Fibroblast of gingiva (primary cell): Measurements from ENCODE around the gene PLEKHM2.
"Not testable (repeated sequence)": the region's sequence is repeated elsewhere in the genome, so short reads cannot be mapped to it uniquely, and the experiment has no call there.

ENCODE experiments used
- DNase-seq: peaks from one replicate; pipeline ENCODE4 v3.0.0-alpha.2; 2011; ENCODE audit warnings: low read depth

PLEKHM2 gene

GRCh38 chr1:15676688-15677661, 7.1 kb upstream of the PLEKHM2 start:
- DNase-seq, result no peak

- peak; percentile 41 for DNase-seq
These were observed 5.5 kb upstream of the PLEKHM2 start for GRCh38 chr1:15678578-15678977.

GRCh38 chr1:15680131-15680530, 4.0 kb upstream of the PLEKHM2 start:
- peak; percentile 84 for DNase-seq

- peak; percentile 95 for DNase-seq
These were observed 3.4 kb upstream of the PLEKHM2 start for GRCh38 chr1:15680561-15681348.

GRCh38 chr1:15681349-15682292, 2.5 kb upstream of the PLEKHM2 start:
- peak; percentile 12 for DNase-seq

GRCh38 chr1:15682936-15683341, 1.2 kb upstream of the PLEKHM2 start:
- DNase-seq, result no peak

GRCh38 chr1:15683345-15684039, 628 bp upstream of the PLEKHM2 start:
- DNase-seq, result no peak

GRCh38 chr1:15684468-15685291, 560 bp downstream of the PLEKHM2 start:
- peak; percentile 16 for DNase-seq

GRCh38 chr1:15685820-15686219, 1.7 kb downstream of the PLEKHM2 start:
- no peak for DNase-seq

- no peak for DNase-seq
These were observed 3.3 kb downstream of the PLEKHM2 start for GRCh38 chr1:15687446-15687845.

GRCh38 chr1:15690317-15690716, 6.2 kb downstream of the PLEKHM2 start:
- DNase-seq, result no peak

GRCh38 chr1:15691434-15692032, 7.4 kb downstream of the PLEKHM2 start:
- no peak for DNase-seq

- DNase-seq, result no peak
These were observed 8.1 kb downstream of the PLEKHM2 start for GRCh38 chr1:15692121-15692682.

- no peak for DNase-seq
These were observed 9.3 kb downstream of the PLEKHM2 start for GRCh38 chr1:15693371-15693770.

- no peak for DNase-seq
These were observed 12.9 kb downstream of the PLEKHM2 start for GRCh38 chr1:15696956-15697521.

- DNase-seq, result no peak
These were observed 14.1 kb downstream of the PLEKHM2 start for GRCh38 chr1:15698201-15698600.

GRCh38 chr1:15699321-15699720, 15.2 kb downstream of the PLEKHM2 start:
- not testable (repeated sequence) for DNase-seq

GRCh38 chr1:15700508-15700907, 16.4 kb downstream of the PLEKHM2 start:
- DNase-seq, result no peak

GRCh38 chr1:15701784-15702183, 17.7 kb downstream of the PLEKHM2 start:
- no peak for DNase-seq
